Breast epithelium (tissue), 3 donors: Measurements from ENCODE around the gene GPATCH1.
A peak's percentile ranks its signal among the peaks of the same experiment; 100 is the strongest.

Experiments used
- CTCF ChIP-seq, 3 donors: fragments of 450-650 bp; IDR thresholded peaks; one replicate each; pipeline ENCODE4 v1.5.1; 2016 to 2017; ENCODE audit warnings: antibody characterized with exemption in 3 of 3, mild to moderate bottlenecking in 3 of 3, moderate library complexity in 3 of 3
- POLR2AphosphoS5 ChIP-seq, 3 donors: sonication (generic); formaldehyde crosslinking; IDR thresholded peaks; one replicate each; pipeline ENCODE4 v1.6.1; 2017; ENCODE audit warnings: antibody characterized with exemption in 3 of 3

GRCh38 chr19:33176670-33177416, 95.9 kb downstream of the GPATCH1 start:
- peak in 2 of 3 donors; percentile 5 to 23 for TF ChIP-seq CTCF (IDR thresholded peaks at IDR 0.05)
- peak; percentile 71 to 90 (median 76) for TF ChIP-seq POLR2AphosphoS5 (IDR thresholded peaks at IDR 0.05)
